Measurements from ENCODE around the gene NTN5. TPM values are rescaled to one million over a fixed set of nuclear protein-coding genes. Genes with fewer than 3 reads are reported as not detected.

Gene NTN5
- polyA plus RNA-seq, 1 experiment = 0.11 TPM

DNA sequence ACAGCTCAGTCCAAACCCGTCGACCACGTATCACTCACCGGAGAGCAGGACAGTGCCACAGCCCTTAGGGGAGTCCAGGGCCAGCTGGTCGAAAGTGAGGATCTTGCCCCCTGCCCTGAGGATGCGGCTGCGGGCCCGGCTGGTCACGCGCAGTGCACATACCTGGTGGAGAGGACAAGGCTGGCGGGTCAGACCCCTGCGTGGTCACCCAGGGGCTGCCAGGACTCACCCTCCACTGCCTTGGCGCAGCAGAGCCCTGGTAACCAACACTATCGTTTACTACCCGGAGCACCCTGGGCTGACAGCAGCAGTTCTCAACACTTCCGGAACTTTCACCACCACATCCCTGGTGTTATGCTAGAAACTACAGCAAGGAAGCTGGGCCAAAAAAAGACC lies 56.8 kb downstream of the NTN5 start:
- Histone ChIP-seq H3K4me3 (ENCODE audit: low read depth, low read length) (no peak overlapping the region), H3K36me3 (ENCODE audit: control insufficient read depth, insufficient read depth, low read length) (peaks cover 26% of the 10 kb centered on the region), H3K27me3 (ENCODE audit: control insufficient read depth, insufficient read depth, low read length) (no peaks in the 10 kb centered on the region)
- POLR2A ChIA-PET = no interaction called here
- TF ChIP-seq CTCF (IDR thresholded peaks at IDR 0.05; ENCODE audit: insufficient read depth, low read depth, low read length) = no peak
- DNase-seq (ENCODE audit: low read depth) = no peak
- CTCF ChIA-PET = interaction anchor here (2.1 kb wide), 1 partner anchor 27 kb away, joined by 8 read pairs; no protein-coding TSS in a partner anchor

DNA sequence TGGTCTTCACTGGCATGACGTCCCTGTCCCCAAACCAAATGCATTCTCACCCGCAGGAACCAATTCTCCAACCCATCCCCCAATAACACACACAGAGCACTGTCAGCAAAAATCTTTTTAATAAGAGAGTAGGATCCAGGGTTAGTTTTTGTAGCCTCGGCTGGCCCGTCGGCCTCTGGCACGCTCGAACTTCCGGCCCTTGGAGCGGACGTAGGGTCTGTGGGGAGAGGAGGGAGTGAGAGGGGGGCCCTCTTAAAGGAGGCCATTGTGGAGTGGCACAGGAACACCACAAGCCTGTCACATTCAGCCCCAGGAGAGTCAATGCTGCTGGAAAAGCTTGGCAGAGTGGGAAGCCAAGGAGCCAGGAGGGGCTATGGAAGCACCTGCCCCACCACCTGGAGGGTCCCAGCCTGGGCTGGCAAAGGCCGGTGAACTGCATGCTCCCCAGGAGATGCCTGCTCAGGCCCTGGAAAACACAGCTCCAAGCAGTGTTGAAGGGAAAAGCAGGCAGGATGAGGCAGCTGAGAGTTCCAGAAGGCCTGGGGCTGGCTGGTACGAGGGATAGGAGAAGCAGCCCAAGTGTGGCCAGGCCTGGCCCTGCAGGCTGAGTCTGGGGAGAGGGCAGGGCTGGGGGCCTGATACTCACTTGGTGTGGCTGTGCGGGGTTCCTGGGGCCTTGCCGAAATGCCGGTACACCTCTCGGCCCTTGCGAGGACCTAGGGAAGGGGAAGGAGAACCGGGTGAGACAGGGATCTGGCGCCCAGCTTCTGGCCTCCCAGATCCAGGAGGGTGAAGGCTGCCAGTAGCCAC lies 57.4 kb downstream of the NTN5 start:
- POLR2A ChIA-PET = no interaction called here
- no peak for TF ChIP-seq CTCF (IDR thresholded peaks at IDR 0.05; ENCODE audit: insufficient read depth, low read depth, low read length)
- Histone ChIP-seq H3K36me3 (ENCODE audit: control insufficient read depth, insufficient read depth, low read length) (peaks cover 26% of the 10 kb centered on the region), H3K27me3 (ENCODE audit: control insufficient read depth, insufficient read depth, low read length) (no peaks in the 10 kb centered on the region), H3K4me3 (ENCODE audit: low read depth, low read length) (no peak overlapping the region)
- CTCF ChIA-PET = interaction anchor here (2.1 kb wide), 1 partner anchor 26 kb away, joined by 8 read pairs; no protein-coding TSS in a partner anchor
- DNase-seq (ENCODE audit: low read depth) = no peak

- ChIA-PET CTCF (interaction anchor here (0.8 to 1.1 kb wide), 2 partner anchors 26 to 109 kb away, joined by 3 to 5 read pairs; no protein-coding TSS in a partner anchor), POLR2A (interaction anchor here (0.7 kb wide), 1 partner anchor 9 kb away, joined by 5 read pairs; no protein-coding TSS in a partner anchor)
- Histone ChIP-seq H3K27me3 (ENCODE audit: control insufficient read depth, insufficient read depth, low read length) (no peaks in the 10 kb centered on the region), H3K36me3 (ENCODE audit: control insufficient read depth, insufficient read depth, low read length) (peaks cover 26% of the 10 kb centered on the region), H3K4me3 (ENCODE audit: low read depth, low read length) (no peak within 1 kb of the TSS)
- TF ChIP-seq CTCF (IDR thresholded peaks at IDR 0.05; ENCODE audit: insufficient read depth, low read depth, low read length) = no peak
- no peak for DNase-seq (ENCODE audit: low read depth)
Observed at GRCh38 chr19:48614436-48615230, 58.2 kb downstream of the NTN5 start, which contains the start of gene FAM83E. FAM83E (minus strand) TSS chr19:48615076; CDS start chr19:48613372, 1,704 bp downstream.

DNA sequence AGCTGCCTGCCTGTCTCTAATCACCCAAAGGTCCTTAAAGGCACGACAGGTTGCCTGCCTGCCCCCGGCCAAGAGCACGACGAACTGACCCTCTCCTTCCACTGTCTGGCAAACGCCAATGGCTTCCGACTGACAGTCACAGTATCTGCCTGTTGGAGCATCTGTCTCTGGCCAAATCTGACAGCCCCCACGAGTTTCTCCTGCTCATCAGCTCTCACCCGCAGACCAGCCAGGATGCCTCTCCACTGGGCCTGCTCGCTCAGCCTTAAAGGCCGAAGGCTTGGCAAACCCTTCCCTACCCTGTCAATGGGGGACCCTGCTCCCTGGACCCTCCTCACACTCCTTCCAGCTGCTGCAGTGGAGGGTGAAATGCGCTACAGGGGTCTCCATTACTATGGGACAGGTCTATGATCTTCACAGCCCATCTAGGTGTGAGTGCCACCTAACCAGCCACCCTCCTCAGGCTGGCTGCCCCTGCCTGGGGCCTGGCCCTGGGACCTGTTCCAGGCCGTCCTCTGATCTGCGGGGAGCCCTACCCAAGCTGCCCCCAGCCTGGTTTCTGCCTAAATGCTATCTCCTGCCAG lies 58.9 kb downstream of the NTN5 start:
- Histone ChIP-seq H3K36me3 (ENCODE audit: control insufficient read depth, insufficient read depth, low read length) (peaks cover 26% of the 10 kb centered on the region), H3K27me3 (ENCODE audit: control insufficient read depth, insufficient read depth, low read length) (no peaks in the 10 kb centered on the region), H3K4me3 (ENCODE audit: low read depth, low read length) (no peak overlapping the region)
- no peak for DNase-seq (ENCODE audit: low read depth)
- TF ChIP-seq CTCF (IDR thresholded peaks at IDR 0.05; ENCODE audit: insufficient read depth, low read depth, low read length) = no peak
- CTCF ChIA-PET = interaction anchor here (0.8 to 1.1 kb wide), 2 partner anchors 25 to 108 kb away, joined by 3 to 5 read pairs; no protein-coding TSS in a partner anchor
- POLR2A ChIA-PET = interaction anchor here (0.7 kb wide), 1 partner anchor 10 kb away, joined by 5 read pairs; no protein-coding TSS in a partner anchor

All from BJ (cell line).